ENCODE measurements around the gene GHDC. TPM values are rescaled to one million over a fixed set of nuclear protein-coding genes. Genes with fewer than 3 reads are reported as not detected.

GHDC gene
- total RNA-seq, 1 experiment from 2014 or later, result 21.5 TPM

- H3K79me2 ChIP-seq (ENCODE audit: low read depth), result no peaks in the 10 kb centered on the region
- H3K27me3 ChIP-seq (ENCODE audit: insufficient read depth, low read depth), result peaks cover 44% of the 10 kb centered on the region
- peaks cover 9% of the 10 kb centered on the region; the same call in 1 of the 2 replicates for H3F3A ChIP-seq (ENCODE audit: insufficient read depth, low read depth)
- no TSS peak for BruUV-seq (replicated peaks)
- H3K4me3 ChIP-seq, result no peak overlapping the region
- H3K9me3 ChIP-seq (ENCODE audit: insufficient read depth, low read depth), result no peaks in the 10 kb centered on the region
- intact Hi-C loops (cut with micrococcal nuclease; ENCODE audit: unreplicated experiment), result no loop called here
- H2AFZ ChIP-seq, result no peak overlapping the region
- H4K20me1 ChIP-seq (ENCODE audit: insufficient read depth), result no peaks in the 10 kb centered on the region
- TF ChIP-seq EZH2 (IDR thresholded peaks at IDR 0.05; ENCODE audit: low read depth) (no peak), CTCF (conservative IDR thresholded peaks at IDR 0.05) (no peak)
- H3K4me2 ChIP-seq, result no peak overlapping the region
- no peak overlapping the region for H3K27ac ChIP-seq
- CTCF ChIA-PET, result no interaction called here
- no peaks in the 10 kb centered on the region for H3K36me3 ChIP-seq (ENCODE audit: low read depth)
- no peak for DNase-seq
- no peaks in the 10 kb centered on the region for H3K9me2 ChIP-seq (ENCODE audit: insufficient read depth)
- 0 out of 2 replicates have a peak, but pooled peaks cover 8% of the 10 kb centered on the region for H3K4me1 ChIP-seq (replicated peaks; ENCODE audit: insufficient read depth)
- POLR2A ChIA-PET (ENCODE audit: unreplicated experiment), result no interaction called here
These were observed 15.5 kb downstream of the GHDC start for GRCh38 chr17:42178817-42179216.

GRCh38 chr17:42177684-42178083 is 16.6 kb downstream of the GHDC start:
- CTCF ChIA-PET, result no interaction called here
- POLR2A ChIA-PET (ENCODE audit: unreplicated experiment), result no interaction called here
- no peak overlapping the region for H3K4me3 ChIP-seq
- no peak for DNase-seq
- no peaks in the 10 kb centered on the region for H3K9me3 ChIP-seq (ENCODE audit: insufficient read depth, low read depth)
- no TSS peak for BruUV-seq (replicated peaks)
- no peak overlapping the region for H2AFZ ChIP-seq
- H3K27me3 ChIP-seq (ENCODE audit: insufficient read depth, low read depth), result peaks cover 54% of the 10 kb centered on the region
- H3K79me2 ChIP-seq (ENCODE audit: low read depth), result no peaks in the 10 kb centered on the region
- H3F3A ChIP-seq (ENCODE audit: insufficient read depth, low read depth), result peaks cover 6% of the 10 kb centered on the region; the same call in 1 of the 2 replicates
- no peaks in the 10 kb centered on the region for H3K9me2 ChIP-seq (ENCODE audit: insufficient read depth)
- no peak for TF ChIP-seq EZH2 (IDR thresholded peaks at IDR 0.05; ENCODE audit: low read depth)
- no peak for TF ChIP-seq CTCF (conservative IDR thresholded peaks at IDR 0.05)
- intact Hi-C loops (cut with micrococcal nuclease; ENCODE audit: unreplicated experiment), result no loop called here
- no peaks in the 10 kb centered on the region for H4K20me1 ChIP-seq (ENCODE audit: insufficient read depth)
- no peak overlapping the region for H3K27ac ChIP-seq
- no peaks in the 10 kb centered on the region for H3K4me1 ChIP-seq (replicated peaks; ENCODE audit: insufficient read depth)
- no peak overlapping the region for H3K4me2 ChIP-seq
- H3K36me3 ChIP-seq (ENCODE audit: low read depth), result no peaks in the 10 kb centered on the region

GRCh38 chr17:42174126-42174783 is 20.0 kb downstream of the GHDC start:
- H3K4me2 ChIP-seq, result no peak overlapping the region
- no peaks in the 10 kb centered on the region for H3K9me3 ChIP-seq (ENCODE audit: insufficient read depth, low read depth)
- H4K20me1 ChIP-seq (ENCODE audit: insufficient read depth), result no peaks in the 10 kb centered on the region
- no peak overlapping the region for H3K27ac ChIP-seq
- CTCF ChIA-PET, result no interaction called here
- no peak overlapping the region for H3K4me3 ChIP-seq
- no peaks in the 10 kb centered on the region for H3F3A ChIP-seq (ENCODE audit: insufficient read depth, low read depth)
- POLR2A ChIA-PET (ENCODE audit: unreplicated experiment), result interaction anchor here (0.7 kb wide), 1 partner anchor 658 kb away, joined by 3 read pairs; no protein-coding TSS in a partner anchor
- H3K27me3 ChIP-seq (ENCODE audit: insufficient read depth, low read depth), result peaks cover 69% of the 10 kb centered on the region
- intact Hi-C loops (cut with micrococcal nuclease; ENCODE audit: unreplicated experiment), result no loop called here
- no peaks in the 10 kb centered on the region for H3K36me3 ChIP-seq (ENCODE audit: low read depth)
- H3K9me2 ChIP-seq (ENCODE audit: insufficient read depth), result no peaks in the 10 kb centered on the region
- DNase-seq, result no peak
- TF ChIP-seq EZH2 (IDR thresholded peaks at IDR 0.05; ENCODE audit: low read depth) (no peak), CTCF (conservative IDR thresholded peaks at IDR 0.05) (no peak)
- no peaks in the 10 kb centered on the region for H3K79me2 ChIP-seq (ENCODE audit: low read depth)
- no TSS peak for BruUV-seq (replicated peaks)
- H2AFZ ChIP-seq, result no peak overlapping the region
- H3K4me1 ChIP-seq (replicated peaks; ENCODE audit: insufficient read depth), result no peaks in the 10 kb centered on the region
